ENCODE data around the gene SELENOI. TPM values are rescaled to one million over a fixed set of nuclear protein-coding genes. Genes with fewer than 3 reads are reported as not detected.

SELENOI gene
- total RNA-seq, 1 donor from 2014 or later, result 13.4 TPM

DNA sequence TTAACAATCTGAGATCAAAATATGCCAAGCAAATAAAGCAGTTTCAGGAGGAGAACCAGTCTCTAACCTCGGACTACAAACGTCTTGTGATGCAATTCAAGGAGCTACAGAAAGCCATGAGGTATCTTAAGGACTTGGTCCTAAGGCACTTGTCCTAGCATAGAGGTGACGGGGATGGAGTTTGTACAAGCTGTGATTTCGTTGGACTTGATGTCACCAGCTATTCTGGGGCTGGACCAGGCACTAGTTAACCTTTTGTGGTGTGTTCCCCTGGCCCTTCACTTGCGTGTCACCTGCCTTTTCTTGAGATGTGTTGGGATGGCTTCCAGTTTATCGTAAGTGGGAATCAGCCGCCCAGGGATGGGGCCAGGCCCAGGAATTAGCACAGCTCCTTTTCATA, 98.3 kb downstream of the SELENOI start:
- DNase-seq (no peak), ATAC-seq (no peak)
- Histone ChIP-seq H3K9me3 (no peaks in the 10 kb centered on the region), H3K36me3 (no peaks in the 10 kb centered on the region), H3K4me1 (no peaks in the 10 kb centered on the region), H3K4me3 (no peak overlapping the region), H3K27me3 (ENCODE audit: low read depth) (no peaks in the 10 kb centered on the region), H3K27ac (no peak overlapping the region)
- intact Hi-C loops (cut with DNase I), result no loop called here
- TF ChIP-seq, protein P1, sequence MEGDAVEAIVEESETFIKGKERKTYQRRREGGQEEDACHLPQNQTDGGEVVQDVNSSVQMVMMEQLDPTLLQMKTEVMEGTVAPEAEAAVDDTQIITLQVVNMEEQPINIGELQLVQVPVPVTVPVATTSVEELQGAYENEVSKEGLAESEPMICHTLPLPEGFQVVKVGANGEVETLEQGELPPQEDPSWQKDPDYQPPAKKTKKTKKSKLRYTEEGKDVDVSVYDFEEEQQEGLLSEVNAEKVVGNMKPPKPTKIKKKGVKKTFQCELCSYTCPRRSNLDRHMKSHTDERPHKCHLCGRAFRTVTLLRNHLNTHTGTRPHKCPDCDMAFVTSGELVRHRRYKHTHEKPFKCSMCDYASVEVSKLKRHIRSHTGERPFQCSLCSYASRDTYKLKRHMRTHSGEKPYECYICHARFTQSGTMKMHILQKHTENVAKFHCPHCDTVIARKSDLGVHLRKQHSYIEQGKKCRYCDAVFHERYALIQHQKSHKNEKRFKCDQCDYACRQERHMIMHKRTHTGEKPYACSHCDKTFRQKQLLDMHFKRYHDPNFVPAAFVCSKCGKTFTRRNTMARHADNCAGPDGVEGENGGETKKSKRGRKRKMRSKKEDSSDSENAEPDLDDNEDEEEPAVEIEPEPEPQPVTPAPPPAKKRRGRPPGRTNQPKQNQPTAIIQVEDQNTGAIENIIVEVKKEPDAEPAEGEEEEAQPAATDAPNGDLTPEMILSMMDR (IDR thresholded peaks at IDR 0.05), result no peak

Other genes with a start within 250 kb of the SELENOI start
- gene GAREM2, start 173.1 kb upstream of the SELENOI start, total RNA-seq, result 2.0 TPM
- 130 TPM for gene HADHA, start 101.5 kb upstream of the SELENOI start, total RNA-seq
- 119 TPM for gene HADHB, start 101.2 kb upstream of the SELENOI start, total RNA-seq
- 0.35 TPM for gene ADGRF3, start 646 bp downstream of the SELENOI start, total RNA-seq
- gene DRC1, start 55.8 kb downstream of the SELENOI start, total RNA-seq, result 6.8 TPM
- gene OTOF, start 132.0 kb downstream of the SELENOI start, total RNA-seq, result 0.35 TPM

All from lower lobe of right lung (tissue), 2 donors.